ENCODE results near the gene SIPA1L2. TPM values are rescaled to one million over a fixed set of nuclear protein-coding genes. Genes with fewer than 3 reads are reported as not detected.

The SIPA1L2 gene, protein sequence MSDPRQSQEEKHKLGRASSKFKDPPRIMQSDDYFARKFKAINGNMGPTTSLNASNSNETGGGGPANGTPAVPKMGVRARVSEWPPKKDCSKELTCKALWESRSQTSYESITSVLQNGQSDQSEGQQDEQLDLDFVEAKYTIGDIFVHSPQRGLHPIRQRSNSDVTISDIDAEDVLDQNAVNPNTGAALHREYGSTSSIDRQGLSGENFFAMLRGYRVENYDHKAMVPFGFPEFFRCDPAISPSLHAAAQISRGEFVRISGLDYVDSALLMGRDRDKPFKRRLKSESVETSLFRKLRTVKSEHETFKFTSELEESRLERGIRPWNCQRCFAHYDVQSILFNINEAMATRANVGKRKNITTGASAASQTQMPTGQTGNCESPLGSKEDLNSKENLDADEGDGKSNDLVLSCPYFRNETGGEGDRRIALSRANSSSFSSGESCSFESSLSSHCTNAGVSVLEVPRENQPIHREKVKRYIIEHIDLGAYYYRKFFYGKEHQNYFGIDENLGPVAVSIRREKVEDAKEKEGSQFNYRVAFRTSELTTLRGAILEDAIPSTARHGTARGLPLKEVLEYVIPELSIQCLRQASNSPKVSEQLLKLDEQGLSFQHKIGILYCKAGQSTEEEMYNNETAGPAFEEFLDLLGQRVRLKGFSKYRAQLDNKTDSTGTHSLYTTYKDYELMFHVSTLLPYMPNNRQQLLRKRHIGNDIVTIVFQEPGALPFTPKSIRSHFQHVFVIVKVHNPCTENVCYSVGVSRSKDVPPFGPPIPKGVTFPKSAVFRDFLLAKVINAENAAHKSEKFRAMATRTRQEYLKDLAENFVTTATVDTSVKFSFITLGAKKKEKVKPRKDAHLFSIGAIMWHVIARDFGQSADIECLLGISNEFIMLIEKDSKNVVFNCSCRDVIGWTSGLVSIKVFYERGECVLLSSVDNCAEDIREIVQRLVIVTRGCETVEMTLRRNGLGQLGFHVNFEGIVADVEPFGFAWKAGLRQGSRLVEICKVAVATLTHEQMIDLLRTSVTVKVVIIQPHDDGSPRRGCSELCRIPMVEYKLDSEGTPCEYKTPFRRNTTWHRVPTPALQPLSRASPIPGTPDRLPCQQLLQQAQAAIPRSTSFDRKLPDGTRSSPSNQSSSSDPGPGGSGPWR (N-terminal part only)
- 5.3 and 8.0 TPM in 2 replicates for total RNA-seq

DNA sequence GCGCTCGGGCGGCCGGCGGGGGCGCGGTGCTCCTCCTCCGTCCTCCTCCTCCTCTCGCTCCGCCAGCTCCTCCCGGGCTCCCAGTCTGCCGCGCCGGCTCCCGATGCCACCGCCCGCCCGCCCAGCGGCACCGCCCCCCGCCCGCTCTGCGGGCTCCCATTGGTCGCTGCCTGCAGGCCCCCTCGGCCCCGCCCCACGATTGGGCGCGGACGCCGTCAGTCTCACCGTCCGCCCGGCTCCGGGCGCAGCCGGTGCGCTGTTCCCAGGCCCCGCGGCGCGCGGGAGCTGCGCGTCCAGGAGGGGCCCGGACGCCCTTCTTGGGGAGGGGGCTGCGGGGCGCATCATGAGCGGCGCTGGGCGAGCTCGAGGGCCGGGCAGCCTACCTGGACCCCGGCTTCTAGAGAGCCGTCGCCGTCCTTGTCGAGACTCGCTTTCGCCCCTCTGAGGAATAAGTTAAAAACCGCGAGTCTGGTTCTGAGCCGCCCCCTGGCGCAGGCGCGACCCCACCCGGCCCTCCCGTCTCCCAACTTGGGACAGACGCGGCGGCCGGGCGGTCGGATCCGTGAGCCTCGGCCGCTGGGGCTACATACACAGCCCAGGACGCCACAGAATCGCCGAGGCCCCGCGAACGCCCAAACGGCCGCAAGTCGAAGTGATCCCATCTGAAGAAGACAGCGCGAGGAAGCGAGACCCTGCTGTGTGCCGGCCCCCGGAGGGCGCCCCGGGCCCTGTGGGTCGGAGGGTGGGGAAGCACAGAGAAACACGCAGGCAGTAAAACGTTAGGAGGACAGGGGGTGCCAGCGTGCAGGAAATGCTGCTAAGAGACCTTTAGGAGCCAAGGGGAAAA, at the start of gene SIPA1L2:
Gene SIPA1L2 (minus strand): TSS at position 87 of the 847 bp plus-strand sequence. CDS start 114,794 bp downstream, outside the sequence.
- H3K4me3 ChIP-seq (ENCODE audit: low read depth, low read length): peak within 1 kb of the TSS; percentile 74
- no peak for DNase-seq (ENCODE audit: low read depth)

DNA sequence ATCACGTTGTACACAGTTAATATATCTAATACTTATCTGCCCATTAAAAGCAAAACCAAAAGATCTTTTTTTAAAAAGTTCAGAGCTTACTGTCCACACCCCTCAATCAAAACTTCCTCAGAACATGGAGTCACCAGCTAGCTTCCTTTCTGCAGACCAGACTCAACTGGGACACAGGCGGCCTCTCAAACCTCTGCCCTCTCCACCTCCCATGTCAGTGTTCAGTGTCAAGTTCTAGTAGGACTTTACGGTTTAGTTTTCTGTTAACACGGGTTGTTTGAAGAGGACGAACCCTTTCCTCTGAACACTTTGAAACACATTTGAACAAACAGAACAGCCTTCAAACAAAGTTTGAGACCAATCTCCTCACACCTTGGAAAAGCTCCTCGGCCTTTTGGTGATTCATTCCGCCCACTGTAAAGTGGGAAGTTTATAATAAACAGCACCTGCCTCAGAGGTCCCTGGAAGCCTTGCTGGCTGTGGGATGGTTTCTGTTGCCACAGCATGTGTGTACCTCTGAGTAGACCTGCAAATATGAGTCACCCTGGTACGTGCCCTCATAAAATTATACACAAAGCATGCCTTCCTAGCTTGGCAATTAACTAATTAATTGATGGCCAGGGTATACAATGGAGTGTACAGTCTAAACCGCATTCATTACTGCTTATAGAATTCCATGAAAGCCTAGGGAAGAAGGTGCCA, 48.4 kb upstream of the SIPA1L2 start:
- peak; percentile 48 for DNase-seq (ENCODE audit: low read depth)
- no peak overlapping the region for H3K4me3 ChIP-seq (ENCODE audit: low read depth, low read length)
- TF ChIP-seq, protein P1, sequence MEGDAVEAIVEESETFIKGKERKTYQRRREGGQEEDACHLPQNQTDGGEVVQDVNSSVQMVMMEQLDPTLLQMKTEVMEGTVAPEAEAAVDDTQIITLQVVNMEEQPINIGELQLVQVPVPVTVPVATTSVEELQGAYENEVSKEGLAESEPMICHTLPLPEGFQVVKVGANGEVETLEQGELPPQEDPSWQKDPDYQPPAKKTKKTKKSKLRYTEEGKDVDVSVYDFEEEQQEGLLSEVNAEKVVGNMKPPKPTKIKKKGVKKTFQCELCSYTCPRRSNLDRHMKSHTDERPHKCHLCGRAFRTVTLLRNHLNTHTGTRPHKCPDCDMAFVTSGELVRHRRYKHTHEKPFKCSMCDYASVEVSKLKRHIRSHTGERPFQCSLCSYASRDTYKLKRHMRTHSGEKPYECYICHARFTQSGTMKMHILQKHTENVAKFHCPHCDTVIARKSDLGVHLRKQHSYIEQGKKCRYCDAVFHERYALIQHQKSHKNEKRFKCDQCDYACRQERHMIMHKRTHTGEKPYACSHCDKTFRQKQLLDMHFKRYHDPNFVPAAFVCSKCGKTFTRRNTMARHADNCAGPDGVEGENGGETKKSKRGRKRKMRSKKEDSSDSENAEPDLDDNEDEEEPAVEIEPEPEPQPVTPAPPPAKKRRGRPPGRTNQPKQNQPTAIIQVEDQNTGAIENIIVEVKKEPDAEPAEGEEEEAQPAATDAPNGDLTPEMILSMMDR (conservative IDR thresholded peaks at IDR 0.05; ENCODE audit: low read depth, low read length): no peak

More for the DNA sequence above, at the start of gene SIPA1L2:
- TF ChIP-seq, protein P1 (conservative IDR thresholded peaks at IDR 0.05; ENCODE audit: low read depth, low read length): peak; percentile 71

DNA sequence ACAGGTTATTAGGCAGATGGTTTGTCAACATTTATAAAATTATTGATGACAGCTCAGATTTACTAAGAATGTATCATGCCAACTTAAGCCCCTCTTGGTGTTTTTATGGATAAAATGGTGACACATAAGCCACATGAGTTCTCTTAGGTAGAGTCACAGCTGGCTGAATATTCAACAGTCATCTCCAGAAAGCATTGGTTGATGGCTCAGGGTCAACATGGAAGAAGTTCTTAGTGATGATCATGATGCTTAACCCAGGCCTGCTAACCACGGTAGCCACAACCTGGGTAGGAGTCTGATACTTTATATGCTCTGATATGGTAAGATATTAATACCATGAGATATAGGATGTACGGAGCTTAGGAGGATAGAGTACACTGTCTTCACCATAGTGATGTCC, 46.4 kb upstream of the SIPA1L2 start:
- no peak overlapping the region for H3K4me3 ChIP-seq (ENCODE audit: low read depth, low read length)
- DNase-seq (ENCODE audit: low read depth): no peak
- TF ChIP-seq, protein P1 (conservative IDR thresholded peaks at IDR 0.05; ENCODE audit: low read depth, low read length): no peak

DNA sequence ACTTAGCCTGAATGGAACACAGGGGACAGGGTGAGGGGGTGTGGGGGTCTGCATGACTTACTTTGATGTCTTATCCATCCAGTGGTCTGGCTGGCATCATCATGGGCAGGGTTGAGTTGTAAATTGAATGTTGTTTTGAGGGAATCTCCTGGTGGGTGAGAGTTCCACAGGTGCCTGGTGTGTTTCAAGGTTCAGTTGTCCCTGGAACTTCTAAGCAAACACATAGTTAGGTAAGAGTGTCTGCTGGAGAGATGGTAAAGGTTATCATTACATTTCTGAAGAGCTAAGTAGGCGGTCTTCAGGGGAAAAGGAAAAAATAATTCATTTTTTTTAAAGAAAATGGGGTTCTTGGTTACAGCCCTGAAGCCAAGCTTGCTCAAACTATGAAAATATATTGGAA, 46.0 kb upstream of the SIPA1L2 start:
- H3K4me3 ChIP-seq (ENCODE audit: low read depth, low read length): no peak overlapping the region
- no peak for DNase-seq (ENCODE audit: low read depth)
- TF ChIP-seq, protein P1 (conservative IDR thresholded peaks at IDR 0.05; ENCODE audit: low read depth, low read length): no peak

DNA sequence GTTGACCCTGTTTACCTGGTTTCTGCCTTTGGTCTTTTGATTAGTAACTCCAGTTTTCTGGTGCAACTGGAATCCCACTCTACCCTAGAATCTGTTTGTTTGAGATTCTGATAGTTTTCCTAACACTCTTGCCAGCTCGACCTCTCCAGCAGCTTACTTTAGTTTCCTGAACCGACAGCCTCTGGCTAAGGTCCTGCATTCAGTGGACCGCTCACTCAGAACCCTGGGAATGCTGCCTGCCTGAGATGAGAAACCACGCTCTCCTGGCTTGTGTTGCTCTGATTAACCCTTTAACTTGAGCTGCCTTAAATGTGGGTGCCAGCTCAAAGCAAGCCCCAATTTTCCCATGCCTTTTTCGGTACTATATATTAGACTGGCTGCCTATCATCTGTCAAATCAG, 45.3 kb upstream of the SIPA1L2 start:
- peak; percentile 12 for DNase-seq (ENCODE audit: low read depth)
- TF ChIP-seq, protein P1 (conservative IDR thresholded peaks at IDR 0.05; ENCODE audit: low read depth, low read length): no peak
- no peak overlapping the region for H3K4me3 ChIP-seq (ENCODE audit: low read depth, low read length)

All from epithelial cell of proximal tubule (primary cell).